Measurements from ENCODE around the gene TASP1. TPM values are rescaled to one million over a fixed set of nuclear protein-coding genes. Genes with fewer than 3 reads are reported as not detected.

Gene TASP1
- total and polyA plus RNA-seq, 10 of the 15 experiments (the other 5 are each of a cell fraction or from before 2014, with no cell fraction given) = 7.4 to 17.8 (median 10.5) TPM

GRCh38 chr20:13580707-13581106, 58.0 kb downstream of the TASP1 start (continued):
- TF ChIP-seq ZZZ3 (IDR thresholded peaks at IDR 0.05; ENCODE audit: control insufficient read depth, insufficient read length, low read depth) = no peak

GRCh38 chr20:13574071-13574470, 64.7 kb downstream of the TASP1 start:
- CTCF ChIA-PET = interaction anchor here (0.7 to 3.4 kb wide), 4 partner anchors 12 to 214 kb away, joined by 3 to 21 read pairs (median 3); no protein-coding TSS in a partner anchor
- no peak overlapping the region for H3K4me3 ChIP-seq
- H3K36me3 ChIP-seq (ENCODE audit: control insufficient read depth in 2 of 2, insufficient read depth in 2 of 2, low read length in 1 of 2) = no peaks in the 10 kb centered on the region
- SMC1A ChIA-PET (ENCODE audit: uncharacterized antibody, unreplicated experiment) = interaction anchor here (0.7 to 2.4 kb wide), 4 partner anchors 8 to 1588 kb away, joined by 3 to 7 read pairs (median 3); no protein-coding TSS in a partner anchor
- no peaks in the 10 kb centered on the region for H4K20me1 ChIP-seq (ENCODE audit: control insufficient read depth, insufficient read depth)
- DNase-seq (ENCODE audit: low read depth, low spot score) (no peak), FAIRE-seq (no peak), ATAC-seq (no peak)
- TF ChIP-seq SP1 (IDR thresholded peaks at IDR 0.05; ENCODE audit: low read depth, low read length) (no peak), USF2 (IDR thresholded peaks at IDR 0.05; ENCODE audit: borderline replicate concordance, low read depth, low read length) (no peak), CEBPZ (IDR thresholded peaks at IDR 0.05; ENCODE audit: low read depth, low read length) (no peak), SMAD5 (IDR thresholded peaks at IDR 0.05; ENCODE audit: low read depth) (no peak), ZBTB11 (CRISPR knock-in tag; IDR thresholded peaks at IDR 0.05) (no peak), YY1 (IDR thresholded peaks at IDR 0.05; ENCODE audit: low read depth, low read length) (no peak), ZNF217 (IDR thresholded peaks at IDR 0.05) (no peak), CBX3 (IDR thresholded peaks at IDR 0.05; ENCODE audit: borderline replicate concordance, low read depth) (no peak)
- WGBS (ENCODE audit: insufficient coverage, insufficient replicate concordance, low lambda C conversion rate, missing lambda C conversion rate) = 100% methylated on average over 2 of the region's 2 CpGs
- no peak overlapping the region for H3K27ac ChIP-seq (ENCODE audit: control insufficient read depth, insufficient read depth)
- H3K9me3 ChIP-seq (replicated peaks; ENCODE audit: control insufficient read depth, insufficient read depth, low read length) = no peaks in the 10 kb centered on the region
- POLR2A ChIA-PET = no interaction called here
- H3K4me1 ChIP-seq (ENCODE audit: control insufficient read depth, insufficient read depth, low read length) = no peaks in the 10 kb centered on the region
- in situ Hi-C loops (cut with MboI) (loop anchor here (25.0 kb wide), 1 partner anchor 637 kb away; no protein-coding TSS in a partner anchor), intact Hi-C loops (cut with micrococcal nuclease; ENCODE audit: unreplicated experiment) (no loop called here)
- no peak overlapping the region for H3K4me2 ChIP-seq (ENCODE audit: control insufficient read depth, insufficient read depth)
- no peak overlapping the region for H3K9ac ChIP-seq (ENCODE audit: control insufficient read depth, insufficient read depth, low read length)
- no peak overlapping the region for H2AFZ ChIP-seq (ENCODE audit: control insufficient read depth, low read depth, low read length)
- no TSS peak for BruUV-seq (replicated peaks)
- RAD21 ChIA-PET (ENCODE audit: unreplicated experiment) = no interaction called here
- no peaks in the 10 kb centered on the region for H3K79me2 ChIP-seq (ENCODE audit: control insufficient read depth, insufficient read depth, low read length)
- no peaks in the 10 kb centered on the region for H3K27me3 ChIP-seq (replicated peaks in 1 of 2; ENCODE audit: control insufficient read depth in 2 of 2, insufficient read depth in 2 of 2, low read length in 1 of 2)

Measured in GM12878 (cell line).